ENCODE measurements around the gene GRB7. TPM values are rescaled to one million over a fixed set of nuclear protein-coding genes. Genes with fewer than 3 reads are reported as not detected.
"Not testable (repeated sequence)": the region's sequence is repeated elsewhere in the genome, so short reads cannot be mapped to it uniquely, and the experiment has no call there.

Gene GRB7
- total RNA-seq, 1 donor from 2014 or later = 0.41 TPM

DNA sequence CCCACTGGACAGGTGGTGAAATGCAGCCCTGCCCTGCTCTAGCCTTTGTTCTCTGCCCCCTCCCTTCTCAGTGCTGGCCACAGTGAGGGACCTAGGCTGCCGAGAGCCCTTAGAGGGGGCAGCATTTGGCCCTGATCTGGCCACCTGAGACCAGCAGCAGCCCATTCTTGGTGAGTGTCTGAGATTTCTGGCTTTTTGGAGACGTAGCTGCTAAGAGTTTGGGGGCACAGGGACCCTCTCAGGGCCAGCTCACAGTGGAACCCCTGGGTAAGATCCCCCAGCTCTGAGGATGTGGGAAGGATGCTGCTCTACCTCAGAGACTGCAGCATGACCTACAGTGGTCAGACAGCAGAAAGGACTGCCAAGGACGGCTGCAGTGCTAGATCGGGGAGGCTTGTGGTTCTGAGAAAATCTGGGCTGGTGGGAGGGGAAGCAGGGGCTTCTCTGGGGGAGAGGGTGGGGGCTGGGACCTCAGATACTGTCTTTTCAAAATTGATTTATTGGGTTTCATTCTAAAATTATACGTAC lies 13.3 kb downstream of the GRB7 start:
- intact Hi-C loops (cut with micrococcal nuclease) = loop anchor here (10.0 kb wide), 1 partner anchor 174 kb away; the partner anchor contains the start of genes LRRC3C and ORMDL3

DNA sequence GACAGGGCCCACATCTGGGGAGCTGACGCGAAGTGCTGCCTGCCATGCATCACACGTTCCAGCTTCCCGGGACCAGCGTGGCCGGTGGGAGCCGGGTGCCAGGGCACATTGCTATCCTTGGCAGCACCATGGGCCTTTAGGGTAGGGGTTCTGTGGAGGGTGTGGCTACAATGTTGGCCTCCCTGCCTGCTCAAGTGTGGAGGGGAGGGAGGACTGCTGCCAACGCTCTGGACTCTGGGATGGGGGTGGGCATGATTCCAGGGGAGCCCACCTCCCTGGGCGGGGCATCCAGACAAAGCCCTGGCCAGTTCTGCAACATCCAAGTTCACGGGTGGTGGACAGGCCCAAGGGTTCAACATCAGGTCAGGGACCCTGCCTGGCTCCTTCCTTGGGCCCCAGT lies 13.9 kb downstream of the GRB7 start:
- intact Hi-C loops (cut with micrococcal nuclease) = loop anchor here (10.0 kb wide), 1 partner anchor 173 kb away; the partner anchor contains the start of genes LRRC3C and ORMDL3

DNA sequence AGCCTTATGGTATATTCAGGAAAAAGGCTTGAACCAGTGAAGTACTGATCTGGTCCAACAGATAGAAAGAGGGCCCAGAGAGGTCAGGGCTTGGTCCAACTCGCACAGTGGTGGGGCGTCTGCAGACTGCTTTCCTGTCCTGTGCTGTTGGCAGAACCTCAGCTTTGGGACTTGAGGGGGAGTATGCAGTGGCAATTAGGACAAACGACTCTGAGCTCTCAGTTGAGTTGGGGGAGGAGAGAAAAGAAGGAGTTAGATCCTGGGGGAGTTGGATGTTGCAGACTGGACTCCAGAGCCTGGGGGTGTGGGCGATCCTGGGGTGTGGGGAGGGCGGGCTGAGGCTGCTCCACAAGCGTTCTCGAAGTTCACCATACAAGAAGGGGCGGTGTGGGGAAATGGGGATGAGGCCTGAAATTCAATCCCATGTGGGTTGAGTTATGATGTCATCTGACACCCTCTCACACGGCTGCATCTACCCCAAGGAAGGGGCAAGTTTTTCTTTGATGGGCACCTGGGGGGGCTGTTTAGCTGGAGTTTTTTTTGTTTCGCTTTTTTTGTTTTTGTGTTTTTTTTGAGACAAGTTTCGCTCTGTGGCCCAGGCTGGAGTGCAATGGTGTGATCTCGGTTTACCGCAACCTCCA lies 14.6 kb downstream of the GRB7 start:
- intact Hi-C loops (cut with micrococcal nuclease) = loop anchor here (10.0 kb wide), 1 partner anchor 172 kb away; the partner anchor contains the start of genes LRRC3C and ORMDL3

DNA sequence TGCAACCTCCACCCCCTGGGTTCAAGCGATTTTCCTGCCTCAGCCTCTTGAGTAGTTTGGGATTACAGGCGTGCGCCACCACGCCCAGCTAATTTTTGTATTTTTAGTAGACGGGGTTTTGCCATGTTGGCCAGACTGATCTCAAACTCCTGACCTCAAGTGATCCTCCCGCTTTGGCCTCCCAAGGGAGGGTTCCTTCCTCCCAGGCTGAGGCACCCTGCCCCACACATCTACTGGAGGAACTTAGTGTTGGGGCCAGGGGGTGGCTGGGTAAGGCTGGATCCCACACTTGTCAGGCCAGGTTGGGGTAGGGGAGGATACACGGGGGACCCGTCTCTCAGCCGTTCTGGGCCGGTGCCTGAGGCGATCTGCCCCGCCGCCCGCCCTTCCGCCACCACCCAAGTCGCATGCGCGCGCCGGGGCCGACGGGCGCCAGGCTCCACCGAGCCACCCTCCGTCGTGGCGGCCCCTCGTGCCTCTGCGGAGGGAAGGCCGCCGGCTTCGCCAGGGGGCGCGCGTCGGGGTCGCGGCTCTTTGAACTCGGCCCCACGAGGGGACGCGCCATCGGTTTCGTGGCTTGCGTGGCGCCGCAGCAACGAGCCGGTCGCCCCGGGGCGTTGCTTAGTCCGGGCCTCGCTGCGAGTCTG lies 15.9 kb downstream of the GRB7 start:
- intact Hi-C loops (cut with micrococcal nuclease) = loop anchor here (1.0 to 10.0 kb wide), 7 partner anchors 17 to 227 kb away; partner anchors contain the start of genes IKZF3, LRRC3C, MIEN1 and ORMDL3

DNA sequence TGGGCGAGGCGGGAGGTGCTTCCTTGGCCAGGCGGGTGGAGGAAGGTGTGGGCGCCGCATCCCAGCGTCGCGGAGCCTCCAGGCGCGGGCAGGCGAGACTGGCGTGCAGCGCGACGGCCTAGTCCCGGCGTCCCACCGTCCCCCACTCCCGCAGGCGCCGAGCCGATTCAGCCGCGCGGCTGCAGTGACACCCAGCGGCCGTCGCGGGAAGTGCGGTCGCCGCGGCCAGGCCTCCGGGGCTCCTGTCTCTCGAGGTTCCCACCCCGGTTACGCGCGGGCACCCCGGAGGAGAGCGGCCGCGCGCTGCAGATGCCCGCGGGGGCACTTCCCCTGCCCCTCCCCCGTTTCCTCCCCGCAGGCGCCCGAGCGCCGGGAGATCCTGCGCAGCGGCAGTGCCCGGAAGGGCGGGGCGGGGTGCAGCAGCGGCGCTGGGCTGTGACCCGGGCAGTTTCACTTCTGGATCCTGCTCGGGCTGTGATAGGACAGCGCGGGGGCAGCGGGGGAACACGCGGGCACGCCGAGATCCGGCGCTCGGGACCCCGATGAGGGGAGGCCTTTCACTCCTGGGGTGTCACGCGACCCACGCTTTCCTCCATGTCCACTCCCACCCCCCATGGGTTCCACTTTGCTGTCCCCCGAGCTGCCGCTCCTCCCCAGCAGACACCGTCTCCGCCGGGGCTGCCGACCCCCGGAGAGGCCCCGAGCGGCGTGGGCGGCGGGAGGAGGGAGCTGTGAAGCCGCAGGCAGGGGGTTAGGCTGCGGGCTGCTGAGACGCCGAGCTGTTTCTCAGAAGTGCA lies 16.6 kb downstream of the GRB7 start:
- intact Hi-C loops (cut with micrococcal nuclease) = loop anchor here (1.0 to 10.0 kb wide), 7 partner anchors 16 to 226 kb away; partner anchors contain the start of genes IKZF3, LRRC3C, MIEN1 and ORMDL3

DNA sequence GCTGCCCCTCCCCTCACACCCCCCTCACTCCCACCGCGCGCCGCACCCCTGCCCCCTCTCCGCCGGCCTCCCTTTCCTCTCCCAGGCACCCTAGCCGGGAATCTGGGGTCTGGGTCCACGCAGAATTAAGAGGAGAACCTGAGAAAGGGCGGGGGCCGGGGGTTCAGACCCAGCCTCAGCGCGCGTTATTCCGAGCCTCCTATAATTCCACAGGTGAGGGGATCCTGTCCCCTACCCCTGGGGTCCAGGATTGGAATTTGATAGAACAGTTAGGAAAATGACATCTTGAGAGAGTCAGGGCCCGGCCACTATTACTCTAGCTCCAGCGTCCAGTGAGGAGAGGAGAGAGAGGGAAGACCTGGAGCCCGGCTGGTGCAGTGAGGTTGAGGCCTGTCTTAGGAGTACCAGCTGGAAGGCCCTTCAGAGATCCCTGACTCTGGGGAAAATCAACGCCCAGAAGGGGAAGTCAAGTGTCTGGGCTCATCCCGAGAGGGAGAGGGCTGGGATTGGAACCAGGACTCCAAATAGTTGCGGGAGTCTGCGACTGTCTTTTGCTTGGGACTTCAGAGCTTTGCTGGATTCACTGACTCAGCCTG lies 17.3 kb downstream of the GRB7 start:
- intact Hi-C loops (cut with micrococcal nuclease) = loop anchor here (1.0 to 10.0 kb wide), 9 partner anchors 15 to 225 kb away; partner anchors contain the start of genes IKZF3, LRRC3C, MIEN1 and ORMDL3

DNA sequence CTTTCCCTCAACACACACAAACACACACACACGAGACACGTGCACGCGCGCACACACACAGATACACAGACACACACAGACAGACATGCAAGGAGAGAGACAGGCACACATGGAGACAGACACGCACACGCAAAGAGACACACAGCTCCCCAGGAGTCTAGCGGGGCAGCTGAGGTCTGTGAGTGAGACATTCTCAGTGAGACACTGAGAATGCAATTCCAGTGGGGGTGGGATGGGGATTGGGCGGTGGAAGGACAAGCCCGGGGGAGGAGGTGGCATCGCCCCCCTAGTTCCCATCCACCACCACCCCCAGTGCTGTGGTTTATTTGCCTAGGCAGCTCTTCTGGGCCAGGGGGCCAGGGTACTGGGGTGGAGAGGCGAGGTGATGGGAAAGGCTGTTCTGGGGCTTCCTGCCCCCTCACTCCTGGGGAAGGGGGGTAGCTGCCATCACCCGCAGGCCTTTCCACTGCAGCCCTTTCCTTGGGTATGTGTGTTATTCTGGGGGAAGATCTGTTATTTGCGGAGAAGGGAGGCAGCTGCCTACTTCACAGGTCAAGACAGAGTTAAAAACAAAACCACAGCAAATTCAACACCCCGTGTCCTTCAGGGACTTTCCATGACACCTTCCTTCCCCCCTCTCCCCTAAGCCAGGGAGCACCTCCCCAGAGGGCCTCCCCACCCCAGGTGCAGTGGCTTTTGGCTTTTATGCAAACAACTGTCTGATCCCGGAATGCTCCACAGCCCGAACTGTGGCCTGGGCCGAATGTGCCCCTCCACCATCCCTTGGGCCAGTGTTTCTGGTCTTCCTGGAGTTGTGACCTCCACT lies 18.0 kb downstream of the GRB7 start:
- intact Hi-C loops (cut with micrococcal nuclease) = loop anchor here (1.0 to 10.0 kb wide), 4 partner anchors 37 to 169 kb away; partner anchors contain the start of genes LRRC3C, ORMDL3 and STARD3

DNA sequence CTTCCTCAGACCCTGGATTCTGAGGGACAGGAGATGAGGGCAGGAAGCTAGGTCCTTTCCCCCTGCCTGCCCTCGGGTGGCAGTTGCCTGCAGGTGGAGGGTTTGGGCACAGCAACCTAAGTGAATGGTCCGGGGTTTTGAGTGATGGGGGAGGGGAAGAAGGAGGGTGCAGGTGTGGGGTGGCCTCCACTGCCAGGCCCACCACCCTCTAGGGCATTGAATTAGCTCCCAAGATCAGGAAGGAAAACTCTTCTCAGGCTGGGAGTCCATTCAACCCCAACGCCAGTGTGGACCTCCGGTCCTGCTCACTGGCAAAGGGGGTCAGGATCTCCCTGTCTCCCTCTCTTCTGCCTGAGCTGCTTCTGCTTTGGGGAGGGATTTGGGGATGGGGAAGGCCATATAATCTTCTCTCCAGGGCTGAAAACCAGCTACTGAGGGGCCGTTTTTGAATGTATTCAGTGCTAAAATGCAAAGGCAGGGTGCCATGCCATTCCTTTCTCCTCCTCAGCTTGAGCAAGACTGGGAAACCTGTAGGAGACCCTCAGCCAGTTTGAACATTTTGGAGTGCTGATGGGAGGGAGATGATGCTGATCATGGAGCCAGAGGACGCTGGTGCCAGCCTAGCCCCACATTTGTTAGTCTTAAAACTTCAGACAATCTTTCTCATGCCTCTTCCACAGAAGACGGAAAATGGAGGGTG lies 18.8 kb downstream of the GRB7 start:
- intact Hi-C loops (cut with micrococcal nuclease) = loop anchor here (5.0 to 10.0 kb wide), 2 partner anchors 36 to 168 kb away; partner anchors contain the start of genes LRRC3C and ORMDL3

DNA sequence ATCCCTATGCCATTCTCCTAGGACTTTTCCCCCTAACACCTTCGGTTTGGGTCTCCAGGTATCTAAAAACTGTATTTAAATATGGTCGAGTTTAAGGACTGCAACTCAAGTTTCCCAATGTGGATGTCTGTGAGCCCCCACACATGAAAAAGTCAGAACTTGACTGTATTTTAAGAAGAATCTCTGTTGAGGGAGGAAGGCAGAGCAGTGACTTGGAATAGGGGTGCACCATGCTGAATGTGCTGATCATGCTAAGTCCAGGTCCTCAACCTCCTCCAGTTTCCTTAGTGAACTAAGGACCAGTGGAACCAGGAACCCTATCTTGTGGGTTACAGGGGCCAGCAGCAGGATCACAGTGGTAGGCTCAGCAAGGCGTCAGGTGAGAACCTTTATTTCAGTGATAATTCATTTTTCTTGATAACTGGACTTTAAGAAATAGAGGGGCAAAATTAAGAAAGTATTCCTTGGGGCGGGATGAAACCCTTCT lies 19.5 kb downstream of the GRB7 start:
- intact Hi-C loops (cut with micrococcal nuclease) = loop anchor here (5.0 to 10.0 kb wide), 2 partner anchors 35 to 168 kb away; partner anchors contain the start of genes LRRC3C and ORMDL3

DNA sequence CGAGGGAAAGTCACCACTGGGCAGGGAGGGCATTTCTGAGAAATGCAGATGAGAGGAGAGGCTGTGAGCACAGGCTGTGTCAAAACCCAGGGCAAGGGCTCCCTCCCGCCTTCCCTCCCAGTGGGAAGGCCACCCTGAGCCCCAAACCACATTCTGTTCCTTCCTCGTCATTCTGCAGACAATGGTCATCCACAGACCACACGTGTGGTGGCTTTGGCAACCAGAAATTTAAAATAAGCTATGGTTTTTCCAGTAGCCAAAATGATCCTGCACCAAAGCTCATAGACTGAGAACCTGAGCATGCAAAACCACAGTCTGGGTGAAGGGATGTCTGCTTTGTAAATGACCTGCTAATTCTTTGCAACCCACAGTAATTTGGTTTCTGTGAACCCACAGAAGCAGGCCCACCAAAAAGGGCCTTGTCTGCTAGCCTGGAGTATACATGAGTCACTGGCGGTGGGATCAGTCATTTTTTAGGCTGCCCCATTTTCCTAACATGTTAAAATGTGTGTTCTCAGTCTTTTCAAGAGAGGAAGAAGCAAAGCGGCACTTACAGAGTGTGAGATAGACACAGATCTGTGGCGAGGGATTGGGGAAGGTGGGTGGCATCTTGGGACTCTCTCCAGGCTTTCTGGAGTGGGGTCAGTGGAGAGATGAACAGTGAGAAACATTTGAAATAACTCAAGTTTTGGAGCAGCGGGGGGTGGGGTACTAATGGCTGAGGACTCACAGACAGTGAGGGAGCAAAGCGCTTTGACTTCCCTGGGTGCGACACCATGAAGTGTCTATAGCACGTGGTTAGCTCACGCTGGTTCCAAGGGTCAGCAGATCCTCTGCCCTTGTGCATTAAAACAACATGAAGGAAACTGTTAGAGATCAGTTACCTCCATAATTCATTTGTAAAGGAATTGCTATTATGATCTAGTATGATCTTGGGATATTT lies 20.5 kb downstream of the GRB7 start:
- intact Hi-C loops (cut with micrococcal nuclease) = loop anchor here (5.0 to 10.0 kb wide), 2 partner anchors 34 to 167 kb away; partner anchors contain the start of genes LRRC3C and ORMDL3

DNA sequence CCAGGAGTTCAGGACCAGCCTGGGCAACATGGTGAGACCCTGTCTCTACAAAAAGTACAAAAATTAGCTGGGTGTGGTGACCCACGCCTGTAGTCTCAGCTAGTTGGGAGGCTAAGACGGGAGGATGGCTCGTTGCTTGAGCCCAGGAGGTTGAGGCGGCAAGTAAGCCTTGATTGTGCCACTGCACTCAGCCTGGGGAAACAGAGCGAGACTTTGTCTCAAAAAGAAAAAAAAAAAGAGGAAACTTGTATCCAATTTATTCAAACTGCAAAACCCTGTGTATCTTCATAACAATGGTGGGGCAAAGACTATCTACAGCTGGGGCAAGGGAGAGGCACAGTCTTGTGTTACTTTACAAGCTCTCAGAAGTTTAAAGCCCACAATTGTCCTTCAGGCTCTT lies 21.5 kb downstream of the GRB7 start:
- intact Hi-C loops (cut with micrococcal nuclease) = loop anchor here (5.0 to 10.0 kb wide), 2 partner anchors 33 to 166 kb away; partner anchors contain the start of genes LRRC3C and ORMDL3

DNA sequence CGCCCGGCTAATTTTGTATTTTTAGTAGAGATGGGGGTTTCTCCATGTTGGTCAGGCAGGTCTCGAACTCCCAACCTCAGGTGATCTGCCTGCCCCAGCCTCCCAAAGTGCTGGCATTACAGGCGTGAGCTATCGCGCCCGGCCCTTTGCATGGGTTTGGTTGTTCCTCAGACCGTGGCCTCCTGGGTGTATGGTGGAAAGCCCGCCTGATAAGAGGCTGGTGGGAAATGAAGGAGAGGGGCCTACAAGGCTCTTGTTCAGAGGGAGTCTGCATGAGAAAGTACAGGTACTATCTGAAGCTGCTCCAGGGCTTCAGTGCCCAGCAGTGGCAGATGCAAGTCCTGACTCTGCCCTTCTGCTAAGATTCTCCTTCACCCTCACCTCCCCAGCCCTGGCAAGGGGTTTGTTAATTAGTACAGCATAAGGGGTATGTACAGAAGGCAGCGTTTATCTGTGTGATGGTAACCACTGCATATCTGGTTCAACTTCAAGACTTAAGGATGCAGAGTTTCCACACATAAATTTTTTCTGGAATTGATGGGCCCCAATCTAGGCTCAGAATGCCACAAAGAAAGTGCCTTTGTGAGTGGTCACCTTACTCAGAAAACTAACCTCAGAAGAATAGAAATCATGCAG lies 24.2 kb downstream of the GRB7 start:
- intact Hi-C loops (cut with micrococcal nuclease) = no loop called here

DNA sequence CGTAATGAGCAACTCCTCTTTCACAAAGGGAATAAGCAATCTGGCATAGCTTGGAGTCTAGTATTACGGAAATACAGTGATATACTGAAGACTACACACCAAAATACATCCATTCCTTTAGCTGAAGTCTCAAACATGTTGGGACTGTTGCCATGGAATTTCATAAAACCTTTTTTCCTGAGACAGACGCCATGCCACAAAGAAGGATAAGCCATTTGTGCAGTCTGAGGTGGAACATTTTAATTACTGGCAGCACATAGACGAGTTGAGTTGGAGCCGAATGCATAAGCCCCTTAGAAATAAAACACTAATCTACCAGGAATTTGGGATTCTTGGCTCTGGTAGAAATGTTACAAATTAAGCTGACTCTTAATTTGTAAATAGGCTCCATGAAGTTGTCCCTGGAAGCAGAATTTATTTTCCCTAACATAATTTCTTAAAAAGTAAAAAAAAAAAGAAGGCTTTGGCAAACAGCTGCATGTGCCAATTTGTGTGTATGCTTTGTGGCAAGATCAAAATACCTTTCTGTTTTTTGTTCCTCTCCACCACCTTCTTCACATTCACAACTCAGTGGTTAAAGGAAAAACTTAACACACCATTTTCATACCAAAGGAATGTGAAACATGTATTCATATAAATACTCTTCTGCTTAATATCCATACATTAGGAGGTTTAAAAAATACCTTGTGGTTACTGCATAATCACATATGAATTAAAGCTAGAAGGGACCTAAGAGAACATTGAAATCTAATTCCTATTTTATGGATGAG lies 25.5 kb downstream of the GRB7 start:
- intact Hi-C loops (cut with micrococcal nuclease) = no loop called here

DNA sequence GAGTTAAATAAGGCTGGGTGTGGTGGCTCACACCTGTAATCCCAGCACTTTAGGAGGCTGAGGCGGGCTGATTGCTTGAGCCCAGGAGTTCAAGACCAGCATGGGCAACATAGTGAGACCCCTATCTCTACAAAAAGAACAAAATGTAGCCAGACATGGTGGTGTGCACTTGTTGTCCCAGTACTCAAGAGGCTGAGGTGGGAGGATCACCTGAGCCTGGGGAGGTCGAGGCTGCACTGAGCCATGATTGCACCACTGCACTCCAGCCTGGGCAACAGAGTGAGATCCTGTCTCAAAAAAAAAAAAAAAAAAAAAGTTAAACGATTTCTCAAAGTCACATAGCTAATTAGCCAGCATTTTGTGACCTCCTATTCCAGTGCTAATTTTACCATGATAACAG lies 26.4 kb downstream of the GRB7 start:
- intact Hi-C loops (cut with micrococcal nuclease) = not testable (repeated sequence)

DNA sequence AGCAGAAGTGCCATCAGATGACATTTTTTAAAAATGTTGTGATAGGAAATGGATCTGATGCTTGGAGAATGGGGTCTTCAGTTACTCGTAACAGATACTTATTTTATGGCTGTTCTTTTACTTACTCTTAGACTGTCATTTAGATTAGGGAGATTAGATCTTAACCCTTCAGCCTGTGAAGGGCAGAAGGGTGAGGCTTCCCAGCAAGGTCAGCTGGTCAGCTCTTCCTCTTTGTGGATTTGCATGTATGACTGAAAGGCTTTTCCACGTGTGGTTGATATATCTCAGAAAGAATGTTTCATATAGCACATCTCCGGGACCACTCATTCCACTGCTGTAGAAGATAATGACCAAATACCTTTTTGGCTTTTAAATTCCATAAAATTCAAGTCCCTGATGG lies 27.4 kb downstream of the GRB7 start:
- intact Hi-C loops (cut with micrococcal nuclease) = no loop called here

DNA sequence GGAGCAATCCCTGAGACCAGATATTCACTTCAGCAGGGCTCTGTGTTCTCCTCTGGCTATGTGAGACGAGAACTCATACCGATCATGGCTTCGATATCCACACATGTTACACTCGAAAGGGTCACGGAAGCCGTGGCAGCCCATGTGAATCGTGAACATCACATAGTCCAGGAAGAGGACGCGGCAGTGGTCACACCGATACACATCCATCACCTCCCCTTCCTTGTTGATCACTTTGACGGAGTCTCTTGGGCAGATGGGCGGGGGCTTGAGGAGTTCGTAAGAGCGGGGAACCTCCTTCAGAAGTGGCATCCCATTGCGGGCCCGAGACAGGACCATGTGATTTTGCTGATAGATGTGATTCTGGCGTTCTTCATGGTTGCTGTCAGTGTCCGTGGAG lies 28.0 kb downstream of the GRB7 start:
- intact Hi-C loops (cut with micrococcal nuclease) = no loop called here
